GM19324 (cell line): Measurements from ENCODE around the gene PDCD2.
A peak's percentile ranks its signal among the peaks of the same experiment; 100 is the strongest.
"Not testable (repeated sequence)": the region's sequence is repeated elsewhere in the genome, so short reads cannot be mapped to it uniquely, and the experiment has no call there.

Experiments used
- ATAC-seq: cut with Tn5 transposase; IDR thresholded peaks from one replicate; pipeline ENCODE4 v1.9.1; 2021; ENCODE audit warnings: mild to moderate bottlenecking, moderate library complexity; ENCODE audit not compliant: unreplicated experiment, low FRiP score

PDCD2 gene

DNA sequence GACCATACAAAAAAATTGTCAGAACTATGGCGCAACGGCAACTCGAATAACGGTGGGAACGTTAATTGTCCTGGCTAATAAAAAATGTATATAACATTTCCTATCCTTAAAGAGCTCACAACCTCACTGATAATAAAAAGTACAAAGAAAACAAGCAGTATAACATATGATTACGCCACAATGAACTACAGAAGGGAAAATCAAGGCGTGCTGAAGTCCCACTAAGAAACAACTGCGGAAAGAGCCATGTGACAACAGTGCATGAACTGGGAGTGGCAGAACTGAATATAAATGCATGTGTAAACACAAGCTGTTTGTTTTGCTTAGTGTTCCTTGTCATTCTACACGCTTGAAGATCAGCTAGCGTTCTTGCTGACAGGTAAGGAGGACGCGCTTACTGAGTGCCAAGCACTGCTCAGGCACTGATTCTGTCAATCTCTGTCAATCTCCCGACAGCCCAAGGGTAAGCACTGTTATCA is 30.9 kb downstream of the PDCD2 start:
- peak; percentile 43 for ATAC-seq

DNA sequence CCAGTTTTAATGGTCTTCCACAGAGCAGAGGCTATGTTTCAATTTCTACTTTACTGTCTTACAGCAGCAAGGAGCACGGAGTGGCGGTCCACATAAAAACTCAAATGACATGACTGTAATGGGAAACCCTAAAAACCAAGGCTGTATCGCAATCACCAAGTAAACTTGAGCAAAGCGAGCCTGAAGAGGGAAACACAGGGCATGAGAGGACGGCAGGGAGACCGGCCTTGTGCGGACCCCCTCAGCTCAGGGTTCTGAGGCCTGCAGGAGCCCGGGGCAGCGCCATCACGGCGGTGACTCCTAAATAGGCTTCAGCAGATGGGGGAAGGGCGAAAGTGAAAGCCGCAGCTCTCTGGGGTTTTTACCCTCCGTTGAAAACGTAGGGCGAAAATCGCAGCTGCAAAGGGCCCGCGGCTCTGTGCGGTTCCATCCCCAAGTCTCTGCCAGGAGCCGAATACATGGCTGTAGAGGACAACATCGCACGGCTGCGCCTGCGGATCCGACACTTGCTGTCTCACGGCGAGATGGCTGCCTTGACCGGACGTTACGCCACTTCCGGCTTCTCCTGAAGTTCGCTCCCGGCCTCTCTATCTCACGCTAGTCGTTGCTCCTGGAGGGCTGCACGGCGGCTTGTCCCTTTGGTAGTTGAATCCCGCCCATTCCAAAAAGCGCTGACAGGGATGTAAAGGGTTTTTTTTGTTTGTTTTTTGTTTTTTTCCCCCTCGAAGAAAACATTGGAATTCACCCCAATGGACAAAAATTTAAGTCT is 31.5 kb downstream of the PDCD2 start, which contains the start of gene PSMB1:
Gene PSMB1 (minus strand): TSS at position 543 of the 769 bp plus-strand sequence. CDS start 65 bp downstream, at position 478.
- peak; percentile 55 for ATAC-seq

DNA sequence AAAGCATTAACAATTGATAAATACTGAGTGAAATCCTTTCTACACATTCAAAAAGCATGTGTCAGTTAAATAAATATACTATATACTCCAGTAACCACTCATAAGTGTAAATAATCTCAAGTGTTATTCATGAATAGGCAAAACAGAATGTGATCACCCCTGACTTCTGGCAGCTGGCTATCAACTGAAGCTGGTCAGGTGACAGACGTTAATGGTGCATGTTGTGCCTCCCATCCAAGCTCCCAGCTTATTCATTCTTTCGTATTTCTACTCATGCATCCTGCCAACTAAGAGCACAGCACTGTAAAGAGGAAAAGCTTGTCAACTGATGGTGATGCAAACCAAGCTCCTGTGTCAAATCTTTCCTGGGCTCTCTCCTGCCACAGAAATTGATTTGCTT is 39.0 kb downstream of the PDCD2 start:
- no peak for ATAC-seq

DNA sequence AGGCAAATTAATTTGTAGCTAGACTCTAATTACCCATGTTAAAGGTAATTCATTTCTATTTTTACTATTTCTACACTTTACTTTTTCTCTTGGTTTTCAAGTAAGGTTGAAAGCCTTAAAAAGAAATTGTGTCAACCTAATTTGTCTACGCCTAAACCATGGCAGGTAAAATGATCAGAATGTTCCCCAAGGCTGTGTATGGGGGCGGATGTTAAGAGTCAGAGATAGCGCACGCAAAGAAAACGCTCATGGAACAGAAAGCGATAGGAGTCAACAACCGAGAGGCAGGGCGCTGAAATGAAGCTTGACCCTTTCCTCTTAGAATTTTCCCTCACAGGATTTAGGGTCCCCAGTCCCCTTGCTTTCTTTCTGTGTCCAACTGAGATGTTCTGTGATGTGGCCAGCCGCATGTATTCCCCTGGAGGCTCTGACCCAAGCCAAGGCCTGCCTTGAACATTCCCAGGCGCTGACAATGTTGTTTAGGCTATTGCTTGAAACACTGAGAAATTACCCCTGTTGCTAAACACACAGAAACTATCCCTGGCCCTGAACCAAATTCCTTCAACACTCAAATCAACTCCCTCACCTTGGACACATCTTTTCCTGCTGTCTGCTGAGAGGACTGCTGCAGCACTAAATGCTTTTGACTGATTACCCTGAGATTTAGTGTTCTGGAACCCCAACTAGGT is 42.3 kb downstream of the PDCD2 start:
- ATAC-seq: no peak

DNA sequence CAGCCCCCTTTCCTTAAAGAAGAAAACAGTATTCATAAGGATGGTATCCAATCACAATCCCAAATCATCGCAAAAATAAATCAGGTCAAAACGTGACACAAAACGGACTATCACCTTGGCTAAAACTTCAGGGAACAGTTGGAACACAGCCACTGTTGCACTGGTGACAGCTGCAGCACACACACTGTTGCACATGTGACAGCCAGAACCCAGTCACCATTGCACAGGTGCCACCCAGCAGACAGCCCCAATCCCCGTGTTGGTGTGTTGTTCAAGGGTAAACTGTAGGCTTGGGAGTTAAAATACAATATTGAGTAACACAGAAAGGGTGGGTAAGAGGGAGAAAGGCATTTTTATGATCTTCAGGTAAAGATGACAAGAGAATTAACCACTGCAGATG is 47.1 kb downstream of the PDCD2 start:
- ATAC-seq: no peak

DNA sequence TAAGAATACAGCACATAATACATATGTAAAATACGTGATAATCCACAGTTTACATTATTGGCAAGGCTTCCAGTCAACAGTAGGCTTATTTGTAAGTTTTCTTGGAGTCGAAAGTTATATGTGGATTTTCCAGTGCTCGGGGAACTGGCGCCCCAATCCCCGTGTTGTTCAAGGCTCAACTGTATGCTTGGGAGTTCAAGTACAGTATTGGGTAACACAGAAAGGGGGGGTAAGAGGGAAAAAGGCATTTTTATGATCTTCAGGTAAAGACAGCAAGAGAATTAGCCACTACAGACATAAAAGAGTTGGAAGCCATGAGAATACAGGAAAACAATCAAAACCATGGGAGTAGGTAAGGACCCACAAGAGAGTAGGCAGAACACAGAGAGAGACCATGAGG is 47.8 kb downstream of the PDCD2 start:
- no peak for ATAC-seq

DNA sequence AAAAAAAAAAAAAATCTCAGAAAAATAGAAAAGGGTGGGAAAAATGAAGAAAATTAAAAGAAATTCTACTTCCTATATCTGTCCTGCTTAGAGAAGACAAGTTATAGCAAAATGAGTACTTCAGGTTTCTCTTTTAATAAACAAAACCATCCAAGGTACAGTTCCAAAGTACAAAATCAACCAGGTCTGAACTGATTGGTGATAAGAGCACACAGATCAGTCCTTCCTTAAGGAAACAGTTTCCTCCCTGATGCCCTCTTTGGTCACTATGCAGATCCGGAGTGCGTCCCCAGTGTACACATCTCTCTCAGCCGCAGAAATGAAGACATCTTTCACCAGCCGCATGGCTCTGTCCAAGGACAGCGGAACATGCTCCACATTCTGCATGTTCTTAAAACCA is 49.4 kb downstream of the PDCD2 start:
- ATAC-seq: no peak

DNA sequence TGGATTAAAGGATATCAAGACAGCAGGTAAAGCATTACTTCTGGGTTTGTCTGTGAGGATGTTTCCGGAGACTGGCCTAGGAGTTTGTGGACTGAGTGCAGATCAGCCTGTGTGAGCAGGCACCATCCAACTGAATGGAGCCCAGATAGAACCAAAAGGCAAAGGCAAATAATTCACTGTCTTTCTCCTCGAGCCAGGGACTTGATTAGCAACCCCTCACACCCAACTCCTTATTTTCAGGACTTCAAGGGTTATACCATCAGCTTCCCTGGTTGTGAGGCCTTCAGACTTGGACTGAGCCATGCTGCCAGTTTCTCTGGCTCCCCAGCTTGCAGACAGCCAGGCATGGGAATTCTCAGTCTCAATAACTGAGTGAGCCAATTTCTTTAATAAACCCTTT is 50.6 kb downstream of the PDCD2 start:
- no peak for ATAC-seq

DNA sequence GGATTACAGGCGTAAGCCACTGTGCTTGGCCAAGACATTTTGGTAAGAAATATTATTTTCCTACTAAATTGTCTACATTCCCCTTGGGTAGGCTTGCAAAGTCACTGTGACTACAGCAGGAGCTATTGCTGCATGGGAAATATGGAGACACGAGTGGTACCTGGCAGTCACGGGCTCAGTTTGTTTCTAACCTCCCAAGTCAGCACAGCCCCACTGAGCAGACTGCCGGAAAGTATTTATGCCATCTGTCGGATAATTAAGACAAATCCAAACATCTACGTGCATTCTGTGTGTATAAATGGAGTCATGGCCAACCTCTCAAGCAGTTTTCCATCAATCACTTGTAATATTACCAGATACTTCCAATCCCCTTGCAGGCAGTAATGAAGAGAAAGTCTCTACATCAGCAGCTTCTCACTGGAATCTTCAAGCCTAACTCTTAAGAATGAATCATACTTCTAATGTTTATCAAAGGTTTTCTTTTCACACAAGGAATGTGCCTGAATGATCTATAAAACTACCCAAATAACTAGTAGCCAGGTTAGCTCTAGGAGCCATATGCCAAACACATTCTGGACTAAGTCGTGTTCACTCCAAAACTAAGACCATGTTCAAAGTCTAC is 51.5 kb downstream of the PDCD2 start:
- no peak for ATAC-seq

DNA sequence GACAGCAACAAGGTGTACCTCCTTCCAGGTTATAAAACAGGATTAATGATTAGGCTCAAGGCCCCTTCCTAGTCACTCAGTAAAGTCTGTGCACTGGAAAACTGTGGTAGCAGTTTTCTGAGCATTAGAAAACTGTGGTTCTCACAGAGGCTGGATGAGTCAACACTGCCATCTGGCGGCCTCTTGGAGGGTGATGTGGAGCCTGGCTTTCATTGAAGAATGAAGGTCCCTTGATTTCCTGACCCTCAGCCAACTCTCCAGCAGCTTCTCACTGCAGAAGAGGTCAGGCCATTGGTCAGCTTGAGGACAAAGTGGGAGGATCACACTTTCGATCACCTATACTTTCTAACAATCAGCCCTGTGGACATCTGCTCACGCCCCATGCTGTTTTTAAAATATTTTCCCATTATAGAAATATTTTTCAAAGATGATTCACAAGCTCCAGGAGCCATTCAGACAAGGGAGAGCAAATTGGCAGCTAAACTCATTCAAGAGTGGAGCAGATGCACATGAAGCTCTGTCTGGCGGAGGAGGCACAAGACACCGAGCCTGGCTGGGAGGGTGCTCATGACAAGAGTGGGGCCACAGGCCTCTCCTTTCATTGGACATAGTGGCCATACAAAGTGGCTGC is 54.5 kb downstream of the PDCD2 start:
- peak; percentile 77 for ATAC-seq

DNA sequence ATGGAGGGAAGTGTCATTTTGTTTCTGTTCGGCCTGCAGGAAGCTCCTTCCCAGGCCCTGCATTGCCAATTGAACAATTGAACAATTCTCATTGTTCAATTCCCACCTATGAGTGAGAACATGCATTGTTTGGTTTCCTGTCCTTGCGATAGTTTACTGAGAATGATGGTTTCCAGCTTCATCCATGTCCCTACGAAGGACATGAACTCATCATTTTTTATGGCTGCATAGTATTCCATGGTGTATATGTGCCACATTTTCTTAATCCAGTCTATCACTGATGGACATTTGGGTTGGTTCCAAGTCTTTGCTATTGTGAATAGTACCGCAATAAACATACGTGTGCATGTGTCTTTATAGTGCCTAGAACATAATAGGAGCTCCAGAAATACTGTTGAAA is 56.4 kb downstream of the PDCD2 start:
- ATAC-seq: not testable (repeated sequence)

DNA sequence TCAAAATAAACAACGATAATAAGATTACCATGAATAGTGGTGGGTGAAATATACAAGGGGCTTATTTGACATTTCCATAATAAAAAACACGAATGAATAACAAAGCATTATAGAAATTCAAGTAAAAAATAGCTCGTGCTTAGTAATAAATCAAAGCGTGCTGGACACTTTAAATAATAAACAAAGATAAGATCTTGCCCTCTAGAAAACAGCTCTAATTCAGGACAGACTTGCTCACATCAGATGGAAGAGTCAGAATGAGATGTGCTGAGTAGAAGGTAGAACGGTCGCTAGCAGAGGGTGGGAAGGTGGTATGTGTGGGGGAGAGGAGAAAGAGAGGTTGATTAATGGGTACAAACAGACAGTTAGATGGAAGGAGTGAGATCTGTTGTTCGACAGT is 58.6 kb downstream of the PDCD2 start:
- no peak for ATAC-seq
